ENCODE results near the gene OLFML2A. TPM values are rescaled to one million over a fixed set of nuclear protein-coding genes. Genes with fewer than 3 reads are reported as not detected.
A peak's percentile ranks its signal among the peaks of the same experiment; 100 is the strongest.

Gene OLFML2A
- total RNA-seq, 1 donor from 2014 or later: 188 TPM

DNA sequence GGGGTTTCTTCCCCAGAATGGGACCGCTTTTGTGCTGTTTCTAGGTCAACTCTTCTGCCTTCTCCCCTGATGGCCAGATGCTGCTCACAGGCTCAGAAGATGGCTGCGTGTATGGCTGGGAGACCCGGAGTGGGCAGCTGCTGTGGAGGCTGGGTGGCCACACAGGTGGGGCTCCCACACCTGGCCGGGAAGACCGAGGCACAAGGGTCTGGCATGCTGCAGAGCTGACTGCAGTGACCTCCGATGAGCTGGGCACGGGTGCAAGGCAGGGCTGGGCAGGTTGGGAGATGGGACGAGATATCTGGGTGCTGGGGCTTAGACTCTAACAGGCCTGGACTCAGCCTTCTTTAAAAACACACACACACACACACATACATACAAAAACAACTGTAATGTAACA is 77.2 kb downstream of the OLFML2A start:
- DNase-seq: no peak

DNA sequence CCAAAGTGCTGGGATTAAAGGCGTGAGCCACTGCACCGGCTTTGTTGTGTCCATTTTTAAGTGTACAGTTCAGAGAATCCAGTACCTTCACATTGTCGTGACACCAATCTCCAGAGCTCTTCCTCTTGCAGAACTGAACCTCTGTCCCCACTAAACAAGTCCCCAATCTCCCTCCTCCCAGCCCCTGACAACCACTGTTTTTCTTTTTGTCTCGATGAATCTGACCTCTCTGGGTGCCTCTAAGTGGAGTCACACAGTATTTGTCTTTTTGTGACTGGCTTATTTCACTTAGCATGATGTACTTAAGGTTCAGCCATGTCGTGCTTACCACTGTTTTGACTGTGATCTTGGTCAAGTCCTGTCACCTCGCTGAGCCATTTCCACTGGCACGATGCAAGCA is 77.9 kb downstream of the OLFML2A start:
- no peak for DNase-seq

DNA sequence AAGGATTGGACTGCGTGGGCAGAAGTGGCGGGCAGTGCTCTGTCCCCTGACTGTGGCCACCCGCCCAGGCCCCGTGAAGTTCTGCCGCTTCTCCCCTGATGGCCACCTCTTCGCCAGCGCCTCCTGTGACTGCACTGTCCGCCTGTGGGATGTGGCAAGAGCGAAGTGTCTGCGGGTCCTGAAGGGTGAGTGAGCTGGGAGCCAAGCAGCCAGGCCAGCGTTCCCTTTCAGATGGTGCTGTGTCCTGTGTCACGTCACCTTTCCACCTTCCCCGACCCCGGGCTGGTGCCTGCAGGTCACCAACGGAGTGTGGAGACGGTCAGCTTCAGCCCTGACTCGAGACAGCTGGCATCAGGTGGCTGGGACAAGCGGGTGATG is 78.6 kb downstream of the OLFML2A start:
- DNase-seq: no peak

DNA sequence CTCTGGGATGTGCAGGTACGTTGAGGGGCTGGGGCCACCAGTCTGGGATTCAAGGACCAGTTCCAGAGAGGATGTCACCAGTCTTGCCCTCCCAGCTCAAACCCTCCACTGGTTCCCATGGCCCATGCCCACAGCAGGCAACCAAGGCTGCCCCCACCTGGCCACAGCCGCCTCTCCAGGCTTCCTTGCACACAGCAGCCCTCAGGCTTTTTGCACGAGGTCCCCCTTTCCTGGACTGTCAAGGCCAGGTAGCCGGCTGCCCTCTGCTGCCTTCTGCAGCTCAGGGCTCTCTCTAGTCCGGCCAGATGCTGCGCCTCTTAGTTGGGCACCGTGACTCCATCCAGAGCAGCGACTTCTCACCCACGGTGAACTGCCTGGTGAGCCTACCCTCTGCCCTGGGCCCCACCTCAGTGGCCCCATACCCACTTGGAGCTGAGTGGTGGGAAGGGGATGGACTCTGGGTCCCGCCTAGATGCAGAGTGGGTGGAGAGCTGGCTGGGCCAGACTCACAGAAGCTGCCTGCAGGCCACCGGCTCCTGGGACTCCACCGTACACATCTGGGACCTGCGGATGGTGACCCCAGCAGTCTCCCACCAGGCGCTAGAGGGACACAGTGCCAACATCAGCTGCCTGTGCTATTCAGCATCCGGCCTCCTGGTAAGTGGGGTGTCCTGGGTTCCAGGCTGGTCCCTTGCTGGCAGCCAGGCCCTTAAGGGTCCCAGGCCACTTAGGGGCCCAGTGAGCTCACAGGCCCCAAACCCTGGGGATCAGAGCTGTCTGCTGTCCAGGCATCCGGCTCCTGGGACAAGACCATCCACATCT is 79.2 kb downstream of the OLFML2A start:
- no peak for DNase-seq

DNA sequence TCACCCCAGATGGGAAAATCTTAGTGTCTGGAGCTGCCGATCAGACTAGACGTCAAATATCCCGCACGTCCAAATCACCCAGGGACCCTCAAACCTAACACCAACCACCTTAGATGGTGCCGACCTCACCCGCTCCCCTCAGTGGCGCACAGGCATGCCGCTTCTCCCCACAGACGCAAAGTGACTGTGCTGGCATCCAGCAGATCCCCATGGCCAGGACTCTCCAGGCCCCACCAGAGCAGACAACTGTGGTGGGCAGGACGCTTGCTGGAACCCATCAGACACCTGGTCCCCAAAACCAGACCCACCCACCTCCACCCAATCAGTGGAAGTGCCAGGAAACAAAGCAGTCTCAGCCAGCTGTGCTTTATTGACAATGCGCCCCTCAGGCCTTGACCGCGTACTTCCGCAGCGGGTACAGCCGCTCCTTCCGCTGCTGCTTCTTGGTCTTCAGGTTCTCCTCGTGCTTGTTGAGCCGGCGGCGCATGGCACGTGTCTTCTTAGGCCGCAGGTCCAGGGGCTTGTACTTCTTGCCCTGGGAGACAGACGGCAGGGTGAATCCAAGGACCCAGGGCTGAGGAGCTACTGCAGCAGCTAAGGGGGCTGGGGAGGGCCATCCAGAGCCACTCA is 80.7 kb downstream of the OLFML2A start:
- DNase-seq: no peak

DNA sequence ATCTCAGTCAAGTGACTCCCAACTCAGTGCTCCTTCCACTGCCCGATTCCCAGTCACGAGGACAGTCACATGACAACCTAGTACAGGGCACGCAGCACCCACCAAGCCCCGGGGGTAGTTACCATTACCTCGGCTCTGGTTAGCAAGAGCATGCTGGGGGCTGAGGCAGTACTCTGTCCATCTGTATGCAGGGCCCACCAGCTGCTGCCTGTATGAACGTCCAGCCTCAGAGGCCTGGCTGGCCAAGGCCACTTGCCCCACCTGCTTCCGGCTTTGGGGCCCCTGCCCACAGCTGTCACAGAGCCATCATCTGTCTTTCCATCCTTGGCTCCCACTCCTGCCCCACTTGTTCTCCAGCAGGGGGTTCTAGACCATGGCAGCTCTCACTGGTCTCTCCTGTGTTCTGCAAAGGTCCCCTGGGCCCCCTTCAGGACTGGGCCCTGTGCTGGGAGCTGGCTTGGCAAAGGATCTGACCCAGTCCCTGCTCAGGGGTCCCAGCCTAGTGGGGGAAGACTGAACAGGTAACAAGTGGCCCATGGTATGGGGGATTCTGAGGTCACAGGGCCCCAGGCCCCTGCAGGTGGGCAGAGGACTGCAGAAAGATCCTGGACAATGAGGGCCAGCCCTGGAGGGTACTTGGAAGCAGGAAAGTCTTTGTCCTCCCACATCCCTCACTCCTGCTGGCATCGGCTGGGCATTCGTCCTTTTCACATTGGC is 81.6 kb downstream of the OLFML2A start:
- peak; percentile 65 for DNase-seq

DNA sequence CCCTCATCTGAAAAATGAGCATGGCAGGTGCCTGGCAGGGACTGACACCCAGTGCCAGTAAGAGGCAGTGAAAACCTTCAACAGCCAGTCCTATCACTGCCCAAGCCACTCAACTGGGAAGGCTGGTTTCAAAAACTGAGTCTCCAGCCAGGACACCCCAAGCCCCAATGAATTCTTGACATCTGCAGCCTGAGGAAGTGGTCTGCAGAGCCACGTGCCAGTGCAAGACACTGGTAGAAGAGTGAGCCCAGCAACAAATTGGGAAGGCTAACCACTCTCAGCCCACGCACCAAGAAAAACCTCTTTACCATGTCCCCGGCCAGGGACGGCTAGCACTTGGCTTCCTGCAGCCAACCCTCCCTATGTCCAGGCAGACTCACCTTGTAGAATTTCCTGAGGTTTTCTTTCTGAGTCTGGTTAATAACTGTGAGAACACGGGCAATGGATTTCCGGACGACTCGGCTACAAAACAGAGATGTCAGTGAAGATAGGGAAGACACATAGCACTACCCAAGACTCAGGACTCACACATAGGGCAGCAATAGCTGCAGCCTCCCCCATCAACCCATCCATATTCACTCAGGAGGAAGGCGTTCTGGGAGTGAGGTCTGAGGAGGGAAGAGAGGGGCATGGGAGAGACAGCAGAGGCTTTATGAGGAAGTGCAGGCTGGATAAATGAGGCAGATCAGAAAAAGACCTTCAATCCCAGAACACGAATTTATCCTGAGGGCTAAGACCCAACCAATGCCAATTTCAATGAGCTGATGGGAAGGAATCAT is 83.1 kb downstream of the OLFML2A start:
- DNase-seq: no peak

DNA sequence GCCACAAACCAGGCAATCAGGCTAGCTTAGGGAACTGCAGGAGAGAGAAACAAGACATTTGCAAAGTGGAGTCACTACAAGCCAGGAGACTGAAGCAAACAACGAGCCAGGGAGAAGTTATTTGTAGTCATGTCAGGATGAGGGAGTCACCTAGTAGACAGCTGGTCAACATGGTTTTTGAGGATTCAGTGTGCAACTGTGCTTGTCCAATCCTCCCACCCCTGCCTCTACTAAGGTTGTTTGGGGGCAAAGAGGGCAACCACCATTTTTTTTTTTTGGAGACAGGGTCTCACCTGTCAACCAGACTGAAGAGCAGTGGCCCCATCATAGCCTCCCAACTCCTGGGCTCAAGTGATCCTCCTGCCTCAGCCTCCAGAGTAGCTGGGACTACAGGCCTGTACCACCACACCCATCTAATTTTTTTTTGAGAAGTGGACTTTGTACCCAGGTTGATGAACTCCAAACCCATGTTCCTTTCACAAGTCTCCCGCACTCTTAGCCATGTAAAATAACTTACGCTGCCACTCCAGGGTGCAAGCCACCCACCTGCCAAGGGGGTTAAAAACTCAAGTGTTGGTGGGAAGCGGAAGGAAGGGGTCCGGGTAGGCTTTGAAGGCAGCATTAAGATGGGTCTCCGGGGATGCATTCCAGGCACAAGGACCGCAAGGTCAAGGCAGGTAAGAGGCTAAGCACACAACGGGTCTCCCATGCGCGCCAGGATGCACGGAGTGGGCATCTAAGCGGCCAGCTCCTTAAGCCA is 83.8 kb downstream of the OLFML2A start:
- no peak for DNase-seq

DNA sequence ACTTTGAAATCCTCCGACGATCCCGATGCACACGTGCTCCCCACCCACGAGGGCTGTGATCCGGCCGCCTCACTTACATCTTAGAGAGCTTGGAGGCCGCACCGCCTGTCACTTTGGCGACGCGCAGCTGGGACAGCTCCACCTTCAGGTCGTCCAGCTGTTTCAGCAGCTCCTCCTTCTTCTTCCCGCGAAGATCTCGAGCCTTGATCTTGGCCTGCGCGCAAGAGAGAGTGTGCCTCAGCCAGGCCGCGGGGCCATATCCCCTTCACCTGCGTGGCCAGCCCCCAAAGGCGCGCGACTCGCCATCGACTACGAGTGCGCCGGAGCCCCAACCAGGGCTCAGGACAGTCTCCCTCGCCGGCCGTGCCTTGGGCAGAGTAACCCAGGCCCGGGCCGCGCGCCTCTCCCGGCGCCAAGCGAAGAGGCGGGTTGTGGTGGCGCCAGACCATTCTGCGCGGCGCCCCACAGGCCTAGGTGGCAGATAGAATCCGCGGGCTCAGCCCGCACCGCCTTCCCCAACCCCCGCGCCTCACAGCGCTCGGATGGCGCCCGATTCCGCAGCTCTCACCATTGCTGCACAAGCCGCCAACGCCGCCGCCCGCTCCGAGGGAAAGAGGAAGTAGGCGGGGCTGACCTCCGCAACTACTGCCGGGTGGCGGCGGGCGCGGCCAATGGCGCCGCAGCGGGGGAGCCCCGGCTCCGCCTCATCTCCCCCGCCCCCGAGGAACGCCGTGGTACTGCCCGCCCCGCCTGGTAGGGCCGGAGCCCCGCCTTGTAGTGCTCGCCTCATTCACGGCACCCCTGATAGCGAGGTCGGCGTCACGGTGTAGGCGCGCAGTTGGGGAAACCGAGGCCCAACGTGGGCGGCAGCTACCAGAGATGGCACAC is 84.7 kb downstream of the OLFML2A start, which contains the start of the genes ARPC5L and RPL35:
Gene ARPC5L (plus strand): TSS at position 789 of the 888 bp plus-strand sequence. CDS start 7,161 bp downstream, outside the sequence.
Gene RPL35 (minus strand): TSS at position 616 of the 888 bp plus-strand sequence. CDS start 45 bp downstream, at position 571.
- DNase-seq: peak; percentile 97

DNA sequence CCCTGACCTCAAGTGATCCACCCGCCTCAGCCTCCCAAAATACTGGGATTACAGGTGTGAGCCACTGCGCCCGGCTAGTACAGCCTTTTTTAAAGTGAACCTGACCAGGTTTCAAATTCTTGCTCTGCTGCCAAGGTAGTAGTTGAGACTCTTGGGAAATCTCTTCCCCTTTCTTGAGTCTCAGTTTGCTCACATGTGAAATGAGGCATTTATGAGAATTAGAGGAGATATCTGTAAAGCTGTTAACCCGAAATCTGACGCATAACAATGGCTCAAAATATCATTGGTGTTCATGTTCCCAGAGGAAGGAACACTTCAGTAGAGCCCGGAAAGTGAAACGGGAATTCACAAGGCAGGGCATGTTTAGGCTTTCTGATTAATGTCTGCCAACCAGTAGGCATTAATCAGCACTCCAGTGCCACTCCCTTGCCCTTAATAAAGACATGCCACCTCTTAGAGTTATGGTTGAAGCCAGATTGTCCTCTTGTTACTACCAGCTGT is 86.5 kb downstream of the OLFML2A start:
- DNase-seq: no peak

Other genes starting within 250 kb of the OLFML2A start
- 1.0 TPM for gene NR6A1, start 5.8 kb upstream of the OLFML2A start, total RNA-seq
- gene WDR38, start 76.3 kb downstream of the OLFML2A start, total RNA-seq: not detected
- 1,333 TPM for gene RPL35, start 84.8 kb downstream of the OLFML2A start, total RNA-seq
- gene ARPC5L, start 85.0 kb downstream of the OLFML2A start, total RNA-seq: 16.1 TPM
- gene GOLGA1, start 163.9 kb downstream of the OLFML2A start, total RNA-seq: 12.0 TPM